Activated CD4-positive, CD25-positive, alpha-beta regulatory T cell treated with anti-CD3 and anti-CD28 coated beads, Interleukin-2, amount 50 U/mL, for 24 hours (primary cell): ENCODE results near the gene ERMAP.

Source experiments
- ATAC-seq, 2 donors: fragments of 150-1000 bp; cut with Tn5 transposase; one replicate each; pipeline ENCODE4 v1.10.0; 2021; ENCODE audit warnings: mild to moderate bottlenecking in 1 of 2, moderate library complexity in 1 of 2

The ERMAP gene, protein sequence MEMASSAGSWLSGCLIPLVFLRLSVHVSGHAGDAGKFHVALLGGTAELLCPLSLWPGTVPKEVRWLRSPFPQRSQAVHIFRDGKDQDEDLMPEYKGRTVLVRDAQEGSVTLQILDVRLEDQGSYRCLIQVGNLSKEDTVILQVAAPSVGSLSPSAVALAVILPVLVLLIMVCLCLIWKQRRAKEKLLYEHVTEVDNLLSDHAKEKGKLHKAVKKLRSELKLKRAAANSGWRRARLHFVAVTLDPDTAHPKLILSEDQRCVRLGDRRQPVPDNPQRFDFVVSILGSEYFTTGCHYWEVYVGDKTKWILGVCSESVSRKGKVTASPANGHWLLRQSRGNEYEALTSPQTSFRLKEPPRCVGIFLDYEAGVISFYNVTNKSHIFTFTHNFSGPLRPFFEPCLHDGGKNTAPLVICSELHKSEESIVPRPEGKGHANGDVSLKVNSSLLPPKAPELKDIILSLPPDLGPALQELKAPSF

DNA sequence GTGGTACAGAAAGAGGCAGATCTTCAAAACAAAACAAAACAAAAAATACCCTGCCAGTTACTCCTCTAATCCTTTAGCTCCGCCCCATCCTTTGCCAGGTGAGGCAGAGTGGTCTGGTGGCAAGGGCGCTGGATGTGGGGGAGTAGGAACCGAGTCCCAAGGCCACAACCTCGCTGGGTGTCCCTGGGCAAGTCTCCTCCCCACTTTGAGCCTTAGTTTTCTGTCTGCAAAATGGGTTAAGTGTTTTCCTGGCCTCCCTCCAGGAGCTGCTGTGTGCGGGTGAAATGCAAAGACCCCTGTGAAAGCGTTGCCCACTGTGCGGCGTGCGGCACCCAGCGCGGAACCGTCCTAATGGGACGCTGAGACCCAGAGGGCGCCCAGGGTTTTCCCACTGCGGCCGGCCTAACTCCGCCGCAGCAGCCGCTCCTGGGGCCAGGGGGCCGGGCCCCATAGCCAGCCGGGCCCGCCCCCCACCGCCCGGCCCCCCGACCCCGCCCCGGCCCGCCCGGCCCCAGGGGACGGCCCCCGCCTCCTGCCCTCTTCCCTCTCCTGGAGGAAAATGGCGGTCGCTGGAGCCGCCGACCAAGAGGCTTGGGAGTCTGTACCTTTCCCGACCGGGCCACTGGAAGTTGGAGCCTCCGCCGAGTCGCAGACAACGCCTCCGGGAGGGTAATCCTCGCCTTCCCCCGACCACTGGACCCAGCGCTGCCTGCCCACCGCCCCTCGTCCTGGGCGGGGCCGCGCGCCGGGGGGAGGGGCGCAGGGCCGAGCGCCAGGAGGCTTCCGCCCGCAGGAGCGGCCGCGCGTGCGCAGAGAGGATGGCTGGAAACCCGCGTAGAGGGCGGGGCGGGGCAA lies at the start of gene ERMAP, which contains the start of gene SVBP:
TSS of gene ERMAP (plus strand) at position 538 of the 855 bp plus-strand sequence. CDS start 13,327 bp downstream, outside the sequence.
TSS of gene SVBP (minus strand) at position 813 of the 855 bp plus-strand sequence. CDS start 853 bp downstream, outside the sequence.
- peak; percentile 87 for ATAC-seq

DNA sequence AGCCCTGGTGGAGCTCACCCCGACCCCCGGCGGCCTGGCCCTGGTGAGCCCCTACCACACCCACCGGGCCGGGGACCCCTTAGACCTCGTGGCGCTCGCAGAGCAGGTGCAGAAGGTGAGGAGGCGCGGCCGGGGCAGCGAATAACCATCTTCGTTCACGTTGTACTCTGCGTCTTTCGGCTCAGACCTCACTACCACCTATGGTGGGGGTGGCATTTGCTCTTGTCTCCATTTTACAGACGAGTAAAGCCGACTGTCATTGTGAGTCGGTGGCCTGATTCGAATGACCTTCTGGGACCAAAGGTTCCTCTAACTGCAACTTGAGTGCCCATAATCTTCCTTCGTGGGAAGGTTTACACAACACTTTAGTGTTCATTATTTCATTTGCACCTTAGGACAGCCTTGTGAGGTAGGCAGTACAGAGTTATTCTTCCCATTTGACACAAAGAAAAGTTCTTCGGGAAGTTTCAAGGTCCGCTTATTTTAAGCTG lies 49.4 kb upstream of the ERMAP start:
- peak; percentile 20 to 25 for ATAC-seq

DNA sequence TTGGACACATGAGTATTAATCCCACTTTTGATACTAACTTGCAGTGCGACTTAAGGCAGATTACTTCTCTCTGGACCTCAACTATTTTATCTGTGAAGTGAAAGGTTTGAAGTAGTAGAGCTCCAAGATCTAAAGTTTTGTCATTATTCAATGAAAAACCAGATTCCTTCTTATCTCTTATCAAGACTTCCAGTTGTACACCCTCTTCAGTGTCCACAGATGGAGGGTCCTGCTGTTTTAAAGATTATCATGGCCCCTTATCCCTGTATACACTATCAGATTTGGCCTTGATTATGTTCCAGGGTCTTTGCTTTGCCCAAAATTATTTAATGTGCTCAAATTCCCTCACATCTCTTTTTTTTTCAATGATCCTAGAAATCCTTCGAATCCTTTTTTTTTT lies 48.8 kb upstream of the ERMAP start:
- no peak for ATAC-seq

DNA sequence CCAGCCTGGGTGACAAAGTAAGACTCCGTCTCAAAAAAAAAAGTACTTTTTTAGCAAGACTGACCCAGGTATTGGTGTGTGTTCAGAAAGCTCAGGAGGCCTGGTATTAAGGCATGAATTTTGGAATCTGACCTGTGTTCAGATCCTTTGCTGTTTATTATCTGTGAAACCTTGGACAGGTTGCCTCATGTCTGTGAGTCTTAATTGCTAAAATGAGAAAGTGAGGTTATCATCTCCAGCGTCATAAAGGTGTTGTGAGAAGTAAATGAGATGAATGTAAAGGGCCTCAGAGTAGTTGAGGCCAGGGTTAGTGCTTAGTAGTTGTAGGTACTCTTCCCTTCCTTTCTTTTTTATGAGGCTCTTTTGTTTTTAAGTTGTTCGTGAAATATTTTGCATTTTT lies 47.1 kb upstream of the ERMAP start:
- no peak for ATAC-seq

DNA sequence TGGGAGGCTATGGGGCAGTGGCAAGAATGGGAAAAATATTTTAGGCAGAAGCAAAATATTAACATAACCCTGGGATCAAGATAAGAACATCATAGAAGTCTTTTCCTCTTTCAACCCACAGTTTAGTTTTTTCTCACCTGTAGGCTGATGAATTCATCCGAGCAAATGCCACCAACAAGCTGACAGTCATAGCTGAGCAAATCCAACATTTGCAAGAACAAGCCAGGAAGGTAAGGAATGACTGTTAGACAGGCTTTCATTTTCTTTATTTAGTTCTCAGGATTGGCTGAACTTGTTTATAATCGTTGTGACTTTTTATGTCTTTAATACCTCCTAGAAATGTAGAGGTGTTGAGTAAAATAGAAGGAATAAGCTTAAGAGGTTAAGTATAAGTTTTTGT lies 43.5 kb upstream of the ERMAP start:
- no peak for ATAC-seq

DNA sequence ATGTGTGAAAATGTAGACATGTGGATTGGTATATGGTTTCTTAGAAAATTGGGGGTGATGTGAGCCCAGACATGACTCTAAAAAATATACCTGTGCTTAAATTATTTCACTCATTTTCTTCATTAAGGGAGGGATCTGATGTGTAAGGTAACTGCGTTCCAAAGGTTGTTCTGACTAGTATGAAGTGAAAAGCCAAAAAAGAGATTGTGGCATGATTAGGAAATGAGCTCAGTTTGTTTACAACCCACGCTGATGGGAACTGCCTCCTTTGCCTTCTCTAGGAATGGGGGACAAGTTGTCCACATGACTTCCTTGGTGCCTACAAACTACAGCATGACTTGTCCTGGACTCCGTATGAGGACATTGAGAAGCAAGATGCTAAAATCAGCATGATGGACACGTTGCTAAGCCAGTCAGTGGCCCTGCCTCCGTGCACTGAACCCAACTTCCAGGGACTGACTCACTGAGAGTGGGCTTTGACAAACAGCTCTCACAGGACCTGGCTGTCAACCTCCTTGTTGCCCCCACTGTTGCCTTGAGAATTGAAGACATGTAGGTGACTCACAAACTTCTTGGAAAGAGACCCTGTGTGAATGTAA lies 41.9 kb upstream of the ERMAP start:
- ATAC-seq = no peak

DNA sequence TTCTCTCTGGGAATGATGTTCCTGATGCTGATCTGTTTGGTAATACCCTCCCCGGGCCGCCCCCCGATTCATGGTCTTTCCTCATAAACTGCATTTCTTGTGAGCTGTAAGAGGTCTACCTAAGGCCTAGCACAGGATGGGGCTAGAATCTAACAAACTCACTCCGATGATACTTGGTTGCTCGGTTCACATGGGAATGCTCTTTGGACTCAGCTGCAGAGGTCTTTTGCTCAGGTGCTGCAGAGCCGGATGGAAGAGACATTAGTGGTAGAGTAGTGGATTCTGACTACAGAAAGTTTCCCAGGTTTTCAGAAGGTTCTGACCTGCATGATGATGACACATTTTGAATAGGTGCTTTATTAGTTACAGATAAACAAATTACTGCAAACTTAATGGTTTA lies 40.4 kb upstream of the ERMAP start:
- ATAC-seq = no peak

DNA sequence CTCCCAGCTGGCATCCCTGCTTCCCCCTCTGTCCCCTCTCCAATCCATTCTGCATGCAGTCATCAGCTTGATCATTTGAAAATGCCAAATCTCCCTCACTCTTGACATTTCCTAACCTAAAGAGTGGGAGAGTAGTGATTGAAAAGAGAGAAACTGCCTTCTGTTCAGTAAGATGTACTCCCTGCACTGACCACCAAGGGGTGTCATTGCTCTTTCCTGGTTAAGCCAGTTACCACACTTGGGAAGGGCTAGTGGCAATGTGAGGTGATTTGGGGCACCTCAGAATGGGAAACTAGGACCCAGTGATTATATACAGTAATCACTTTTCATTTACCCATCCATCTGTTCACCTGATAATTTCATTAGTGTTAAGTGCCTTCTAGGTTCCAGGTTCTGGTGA lies 39.1 kb upstream of the ERMAP start:
- ATAC-seq = no peak

DNA sequence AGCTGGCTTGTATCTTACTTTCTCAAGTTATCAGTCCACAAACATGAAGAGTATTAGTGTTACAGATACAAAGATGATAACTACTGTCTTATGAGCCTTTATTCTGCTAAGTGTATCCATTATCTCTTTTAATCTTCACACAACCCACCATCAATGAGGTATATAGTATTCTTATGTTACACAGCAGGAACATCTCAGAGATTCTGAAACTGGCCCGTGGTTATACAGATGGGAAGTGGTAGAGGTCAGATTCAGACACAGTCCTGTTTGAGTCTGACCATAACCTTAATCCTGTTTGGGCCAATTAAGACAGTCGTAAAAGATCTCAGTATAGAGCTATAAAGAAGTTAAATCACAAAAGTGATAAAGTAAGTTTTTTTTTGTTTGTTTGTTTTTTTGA lies 37.2 kb upstream of the ERMAP start:
- no peak for ATAC-seq

DNA sequence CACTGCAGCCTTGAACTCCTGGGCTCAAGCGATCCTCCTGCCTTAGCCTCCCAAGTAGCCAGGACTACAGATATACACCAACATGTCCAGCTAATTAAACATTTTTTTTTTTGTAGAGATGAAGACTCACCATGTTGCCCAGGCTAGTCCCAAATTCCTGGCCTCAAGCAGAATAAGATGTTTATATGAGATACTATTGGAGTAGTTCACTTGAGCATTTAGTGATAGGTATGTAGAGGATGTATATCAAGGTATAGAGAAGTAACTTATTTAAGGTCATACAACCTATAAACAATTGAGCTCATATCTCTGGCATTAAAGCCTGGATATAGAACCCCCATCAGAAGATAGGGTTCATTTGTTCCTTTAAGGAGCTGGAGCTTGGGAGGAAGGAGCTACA lies 36.7 kb upstream of the ERMAP start:
- no peak for ATAC-seq

DNA sequence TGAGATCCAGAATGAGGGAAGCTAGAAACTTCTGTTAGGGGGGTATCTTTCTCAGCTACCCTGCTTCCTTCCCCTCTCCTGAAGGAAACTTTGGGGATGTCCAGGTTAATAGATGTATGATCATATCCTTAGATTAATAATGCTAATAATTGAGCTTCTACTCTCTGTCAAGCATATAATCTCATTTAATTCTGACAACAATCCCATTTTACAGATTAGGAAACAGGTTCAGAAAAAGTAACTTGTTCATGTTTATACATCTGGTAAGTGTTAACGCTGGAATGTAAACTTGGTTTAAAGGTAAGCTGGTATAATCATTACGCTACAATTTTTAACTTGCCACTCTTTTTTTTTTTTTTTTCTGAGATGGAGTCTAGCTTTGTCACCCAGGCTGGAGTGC lies 33.8 kb upstream of the ERMAP start:
- no peak for ATAC-seq

DNA sequence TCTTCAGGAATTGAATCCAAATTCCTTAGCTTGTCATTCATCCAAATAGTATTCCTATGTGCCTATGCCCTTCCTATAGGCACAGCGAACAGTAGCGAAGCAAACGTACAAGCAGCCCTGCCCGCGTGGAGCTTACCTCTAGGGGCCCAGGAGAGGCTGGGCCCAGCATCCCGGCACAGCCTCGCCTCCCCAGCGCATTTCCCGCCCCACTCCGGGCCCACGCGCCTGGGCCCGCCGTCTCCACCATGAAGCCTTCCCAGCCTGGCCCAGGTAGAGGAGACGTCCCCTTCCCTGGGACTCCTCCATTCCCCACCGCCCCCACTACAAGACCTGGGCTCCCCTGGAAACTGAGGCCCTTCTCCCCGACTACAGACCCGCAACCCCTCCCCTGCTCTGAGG lies 32.4 kb upstream of the ERMAP start:
- ATAC-seq = no peak

DNA sequence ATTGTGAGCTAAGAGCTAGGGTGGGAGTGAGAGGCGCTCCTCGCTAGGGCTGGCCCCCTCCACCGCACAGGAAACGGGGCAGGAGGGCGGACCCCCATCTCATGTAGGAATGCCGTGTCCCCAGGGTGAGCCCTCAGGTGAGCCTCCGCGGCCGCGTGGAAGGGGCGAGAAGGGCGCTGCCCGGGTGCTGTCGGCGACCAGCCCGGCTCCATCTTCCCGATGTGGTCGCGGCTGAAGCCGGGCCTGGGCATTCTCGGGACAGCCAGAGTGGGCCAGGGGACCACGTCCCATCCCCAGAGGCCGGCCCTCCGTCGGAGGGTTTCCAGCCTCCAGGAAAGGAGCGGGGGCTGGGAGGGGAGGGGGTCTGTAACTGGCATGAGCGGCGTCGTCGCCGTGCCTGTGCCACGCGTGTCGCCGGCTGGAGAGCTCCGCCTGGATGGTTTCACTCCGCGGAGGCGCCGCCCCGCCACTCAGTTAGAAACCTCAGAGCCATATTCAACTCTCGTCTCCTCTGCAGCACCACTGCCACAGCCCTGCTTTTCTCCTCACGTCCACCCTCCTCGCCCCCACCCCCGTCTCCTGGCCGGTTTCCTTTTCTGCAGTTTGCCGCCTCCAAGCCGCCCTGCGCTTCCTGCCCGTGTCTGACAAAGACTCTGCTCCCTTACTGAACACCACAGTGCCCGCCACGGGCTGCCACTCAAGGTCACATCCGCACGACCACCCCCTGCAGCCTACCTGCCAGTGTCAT lies 31.8 kb upstream of the ERMAP start, which contains the start of gene TMEM269:
TSS of gene TMEM269 (plus strand) at position 46 of the 748 bp plus-strand sequence. CDS start 4,903 bp downstream, outside the sequence.
- ATAC-seq = peak; percentile 73 to 80

DNA sequence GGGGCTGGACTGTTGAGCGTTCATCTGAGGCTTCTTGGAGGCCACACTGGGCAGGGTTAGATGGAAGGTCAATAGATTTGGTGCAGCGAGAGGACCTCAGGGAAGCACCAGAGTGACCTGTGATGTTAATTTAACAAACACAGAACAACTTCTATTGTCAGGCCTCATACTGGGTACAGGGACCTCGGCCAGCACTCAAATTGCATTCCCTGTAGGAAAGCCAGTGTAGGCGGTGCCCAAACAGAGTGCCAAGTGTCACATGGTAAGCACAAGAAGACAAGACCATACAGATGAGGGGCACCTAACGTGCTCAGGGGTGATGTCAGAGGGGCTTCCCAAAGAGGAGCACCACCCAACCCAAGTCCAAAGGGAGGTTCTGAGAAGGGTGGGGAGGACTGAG lies 30.8 kb upstream of the ERMAP start:
- ATAC-seq = no peak

DNA sequence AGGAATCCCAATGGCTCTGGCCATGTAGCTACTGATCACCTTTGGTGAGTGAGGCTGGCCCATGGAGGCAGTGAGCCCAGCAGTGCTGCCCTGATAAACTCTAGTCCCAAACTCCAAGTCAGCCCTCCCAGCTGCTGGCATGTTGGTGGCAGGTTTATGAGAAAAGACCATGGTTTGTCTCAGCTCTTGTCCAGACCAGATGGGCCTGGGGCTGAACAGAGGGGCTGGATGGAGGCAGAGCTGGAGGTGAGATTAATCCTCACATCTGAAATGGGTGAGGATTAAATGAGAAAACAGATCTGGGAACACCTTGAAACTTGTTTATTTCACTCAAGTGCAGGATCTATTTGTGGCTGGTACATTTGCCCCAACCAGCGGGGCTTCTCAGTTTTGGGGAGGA lies 28.9 kb upstream of the ERMAP start:
- no peak for ATAC-seq

DNA sequence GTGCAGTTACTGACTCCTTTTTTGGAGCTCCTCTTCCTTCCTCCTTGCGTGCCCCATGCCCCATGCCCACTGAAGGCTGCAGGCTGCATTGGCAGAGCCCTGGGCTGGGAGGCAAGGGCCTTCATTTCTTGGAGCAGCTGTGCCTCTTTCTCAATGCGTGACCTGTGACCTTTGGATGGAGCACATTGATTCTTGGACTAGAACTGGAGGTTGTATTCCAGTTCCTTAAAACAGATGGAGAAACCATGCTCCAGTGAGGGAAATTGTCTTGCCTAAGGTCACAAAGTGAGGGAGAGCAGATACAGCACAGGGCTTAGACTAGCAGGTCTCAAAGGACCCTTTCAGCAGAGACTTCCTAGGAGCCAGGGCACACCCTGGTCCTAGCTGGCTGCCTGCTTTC lies 23.1 kb upstream of the ERMAP start:
- no peak for ATAC-seq

DNA sequence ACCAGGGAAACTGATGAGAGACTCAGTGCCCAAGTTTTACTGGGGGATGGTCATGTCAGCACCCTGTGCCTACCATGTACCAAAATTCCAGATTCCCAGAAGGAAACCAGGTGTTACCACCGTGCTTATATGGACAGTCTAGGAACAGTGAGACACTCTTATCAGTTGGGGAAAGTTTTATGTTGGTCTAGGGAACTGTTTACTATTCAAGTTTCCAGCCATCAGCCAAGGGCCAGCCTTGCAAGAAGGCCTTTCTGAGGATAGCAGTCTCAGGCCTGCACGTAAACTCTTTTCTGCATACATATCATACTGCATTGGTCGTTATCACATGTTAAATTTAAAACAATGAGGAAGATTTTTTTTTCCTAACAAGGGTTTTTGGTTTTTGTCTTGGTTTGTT lies 19.5 kb upstream of the ERMAP start:
- no peak for ATAC-seq

DNA sequence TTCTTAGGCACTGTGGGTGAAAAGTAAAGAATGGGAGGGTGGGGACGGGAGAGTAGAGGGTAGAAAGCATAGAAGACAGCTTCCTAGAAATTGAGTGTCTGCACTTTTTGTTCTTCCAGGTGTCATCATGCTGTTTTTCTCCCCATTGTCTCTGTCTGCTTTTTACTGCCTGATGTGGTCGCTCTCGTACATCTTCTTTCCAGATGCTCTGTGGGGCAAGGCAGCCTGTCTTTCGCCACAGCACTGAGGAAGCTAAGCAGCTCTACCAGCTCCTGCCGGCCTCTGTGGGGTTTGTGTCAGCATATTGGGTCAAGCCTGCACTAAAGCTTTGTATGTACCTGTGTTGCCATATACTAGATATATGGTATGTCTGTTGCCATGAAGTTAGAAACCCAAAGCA lies 18.9 kb upstream of the ERMAP start:
- ATAC-seq = no peak

DNA sequence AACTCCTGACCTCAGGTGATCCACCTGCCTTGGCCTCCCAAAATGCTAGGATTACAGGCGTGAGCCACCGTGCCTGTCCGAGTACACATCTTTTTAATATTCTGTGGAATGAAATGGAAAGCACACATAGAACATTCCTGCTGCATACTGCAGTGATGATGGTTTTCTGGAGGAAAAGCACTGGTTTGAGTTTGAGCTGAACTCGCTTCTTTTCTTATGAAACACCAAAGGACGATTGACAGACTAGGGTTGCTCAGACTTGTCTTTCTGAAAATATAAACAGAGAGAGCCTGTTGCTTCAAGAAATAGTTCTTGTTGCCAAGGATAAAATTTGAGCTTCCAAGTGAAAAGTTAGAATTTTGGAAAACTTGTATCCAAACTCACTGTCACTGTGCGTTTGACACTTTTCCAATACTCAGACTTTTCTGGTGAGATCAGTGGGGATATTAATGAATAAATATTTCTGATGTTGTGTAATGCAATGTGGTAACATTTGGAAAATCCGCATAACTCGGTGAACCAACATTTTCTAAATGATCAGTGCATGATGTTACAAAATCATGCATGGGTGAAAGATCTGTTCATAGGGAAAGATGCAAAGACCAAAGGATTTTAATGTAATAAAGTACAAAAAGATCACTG lies 15.0 kb upstream of the ERMAP start:
- no peak for ATAC-seq

DNA sequence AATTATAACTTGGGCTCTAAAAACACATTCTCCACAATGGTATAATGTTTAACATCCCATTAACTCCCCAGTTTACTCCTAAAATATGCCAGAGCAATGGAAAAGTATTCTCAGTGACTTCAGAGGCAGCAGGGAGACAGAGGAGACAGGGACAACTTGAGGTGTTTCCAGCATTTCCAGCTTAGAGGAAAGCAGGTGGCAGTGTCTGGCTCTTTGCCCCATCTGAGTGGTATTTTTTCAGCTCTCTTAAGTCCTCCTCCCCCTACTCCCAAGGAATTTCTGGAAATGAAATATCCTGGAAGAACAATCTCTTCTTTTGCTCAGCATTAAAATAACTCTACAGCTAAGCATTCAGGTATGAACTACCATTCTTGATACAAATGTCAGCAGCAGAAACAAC lies 10.8 kb upstream of the ERMAP start:
- no peak for ATAC-seq

DNA sequence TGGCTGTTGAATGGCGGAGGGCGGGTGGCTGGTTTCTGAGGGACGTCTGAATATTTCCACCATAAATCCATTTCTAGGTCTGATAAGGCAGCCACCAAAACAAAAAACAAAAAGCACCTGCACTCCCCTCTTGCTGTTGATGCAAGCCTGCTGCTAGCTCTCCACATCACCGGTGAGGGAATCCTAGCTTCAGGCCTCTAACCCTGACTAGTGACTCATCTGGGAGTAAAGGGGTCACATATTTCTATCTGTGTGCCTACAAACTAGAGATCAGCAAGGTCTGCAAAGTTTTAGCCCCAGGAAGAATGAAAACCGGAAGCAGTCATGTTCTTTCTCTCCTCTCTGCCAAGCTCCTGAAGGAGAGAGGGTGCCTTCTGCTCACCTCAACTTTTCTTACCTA lies 10.3 kb upstream of the ERMAP start:
- ATAC-seq = no peak
